H1 (cell line): ENCODE measurements around the gene KCNK4. TPM values are rescaled to one million over a fixed set of nuclear protein-coding genes. Genes with fewer than 3 reads are reported as not detected.
"Not testable (repeated sequence)": the region's sequence is repeated elsewhere in the genome, so short reads cannot be mapped to it uniquely, and the experiment has no call there.

ENCODE experiments used
- CTCF ChIA-PET: fragments of 300-600 bp; sonication (Branson Sonifier 250); formaldehyde crosslinking; loops from one replicate; lab custom pipeline; 2021; ENCODE audit not compliant: partially characterized antibody; lab: Charles Lee
- POLR2A ChIA-PET: fragments of 300-600 bp; sonication (Branson Sonifier 250); formaldehyde crosslinking; loops from one replicate; lab custom pipeline; 2021; ENCODE audit warnings: inconsistent platforms; ENCODE audit not compliant: partially characterized antibody; lab: Charles Lee
- DNase-seq, 2 experiments: peaks; one replicate each; pipeline versions ENCODE4 v3.0.0 to v3.0.0-alpha.2; 2010 to 2022; ENCODE audit warnings: low spot score in 2 of 2, low read depth in 1 of 2, mixed read lengths in 1 of 2
- FAIRE-seq: peaks from 2 replicates; lab custom pipeline; 2011; peaks lifted over from hg19 to GRCh38; lab: Jason Lieb, UNC
- H2AFZ ChIP-seq: 2 replicates; pipeline ENCODE4 v1.8.1; 2012; ENCODE audit warnings: low read length, inconsistent platforms
- H2AK5ac ChIP-seq: 2 replicates; pipeline ENCODE4 v1.6.1; 2013; ENCODE audit warnings: low read depth, low read length
- H2BK120ac ChIP-seq: replicated peaks from 2 replicates; pipeline ENCODE3; 2013; ENCODE audit warnings: low read depth, low read length, inconsistent platforms
- H2BK12ac ChIP-seq: 2 replicates; pipeline ENCODE4 v1.6.1; 2013; ENCODE audit warnings: low read depth, low read length
- H2BK15ac ChIP-seq: 2 replicates; pipeline ENCODE4 v1.6.1; 2013; ENCODE audit warnings: low read length
- H2BK20ac ChIP-seq: 2 replicates; pipeline ENCODE4 v1.6.1; 2013; ENCODE audit warnings: low read length
- H2BK5ac ChIP-seq: 2 replicates; pipeline ENCODE4 v1.6.1; 2013; ENCODE audit warnings: low read depth, low read length
- H3K14ac ChIP-seq: 2 replicates; pipeline ENCODE4 v1.6.1; 2013; ENCODE audit warnings: inconsistent platforms; ENCODE audit not compliant: insufficient read length
- H3K18ac ChIP-seq: 2 replicates; pipeline ENCODE4 v1.6.1; 2013; ENCODE audit warnings: low read length; ENCODE audit errors: extremely low read depth
- H3K23ac ChIP-seq: 2 replicates; pipeline ENCODE4 v1.6.1; 2013; ENCODE audit warnings: inconsistent platforms; ENCODE audit not compliant: insufficient read length
- H3K23me2 ChIP-seq: 2 replicates; pipeline ENCODE4 v1.6.1; 2013; ENCODE audit warnings: low read depth, low read length
- H3K27ac ChIP-seq: 2 replicates; pipeline ENCODE4 v1.6.1; 2011; ENCODE audit warnings: low read depth, low read length, inconsistent platforms
- H3K27me3 ChIP-seq, 4 experiments: replicated peaks in 1 of 4; 1 replicate in 1 of 4; 2 replicates in 3 of 4; pipeline versions ENCODE4 v1.6.1 to v1.8.1; 2011 to 2013; ENCODE audit warnings: low read length in 3 of 4, mild to moderate bottlenecking in 3 of 4, inconsistent platforms in 2 of 4, mixed read lengths in 2 of 4, moderate library complexity in 1 of 4; ENCODE audit not compliant: control insufficient read depth in 3 of 4, insufficient read depth in 3 of 4; ENCODE audit errors: extremely low read depth in 1 of 4
- H3K36me3 ChIP-seq, 4 experiments: 2 replicates each; pipeline versions ENCODE4 v1.6.1 to v1.8.1; 2011 to 2013; ENCODE audit warnings: mild to moderate bottlenecking in 4 of 4, low read length in 3 of 4, moderate library complexity in 2 of 4, control low read depth in 1 of 4, inconsistent platforms in 1 of 4; ENCODE audit not compliant: insufficient read depth in 4 of 4, control insufficient read depth in 2 of 4
- H3K4ac ChIP-seq: replicated peaks from 2 replicates; pipeline ENCODE3; 2013; ENCODE audit warnings: low read length, low read depth, mixed read lengths, inconsistent platforms; ENCODE audit not compliant: insufficient read length
- H3K4me1 ChIP-seq, 4 experiments: replicated peaks in 1 of 4; 1 replicate in 1 of 4; 2 replicates in 3 of 4; pipeline versions ENCODE4 v1.6.1 to v1.8.1; 2011 to 2013; ENCODE audit warnings: low read length in 3 of 4, inconsistent platforms in 2 of 4, mixed read lengths in 1 of 4; ENCODE audit not compliant: insufficient read depth in 4 of 4, control insufficient read depth in 3 of 4
- H3K4me2 ChIP-seq, 2 experiments: 2 replicates each; pipeline versions ENCODE4 v1.6.1 to v1.8.1; 2011 to 2013; ENCODE audit warnings: low read depth in 2 of 2, low read length in 2 of 2, control low read depth in 1 of 2, inconsistent platforms in 1 of 2, mild to moderate bottlenecking in 1 of 2; ENCODE audit not compliant: insufficient read depth in 1 of 2
- H3K4me3 ChIP-seq, 4 experiments: fragments of 200-600, 300-600 bp in 1 of 4; sonication (generic), shearing (Covaris generic), sonication (Bioruptor Twin) in 1 of 4; 2 replicates each; pipeline versions ENCODE4 v1.5.1 to v1.8.1; 2011 to 2016; ENCODE audit warnings: low read length in 4 of 4, low read depth in 3 of 4, control low read depth in 2 of 4, inconsistent platforms in 2 of 4, mild to moderate bottlenecking in 2 of 4, mixed read lengths in 1 of 4, moderate library complexity in 1 of 4; ENCODE audit not compliant: insufficient read depth in 2 of 4; ENCODE audit errors: extremely low read depth in 1 of 4
- H3K56ac ChIP-seq: replicated peaks from 2 replicates; pipeline ENCODE3; 2013; ENCODE audit warnings: low read depth, mild to moderate bottlenecking, mixed read lengths, low read length, inconsistent platforms; ENCODE audit not compliant: insufficient read length
- H3K79me1 ChIP-seq: 2 replicates; pipeline ENCODE4 v1.6.1; 2013; ENCODE audit warnings: low read depth, low read length, control low read depth
- H3K79me2 ChIP-seq, 2 experiments: 2 replicates each; pipeline versions ENCODE4 v1.6.1 to v1.8.1; 2012 to 2013; ENCODE audit warnings: low read length in 2 of 2, mild to moderate bottlenecking in 2 of 2, inconsistent platforms in 1 of 2; ENCODE audit not compliant: insufficient read depth in 2 of 2, control insufficient read depth in 1 of 2
- H3K9ac ChIP-seq, 4 experiments: replicated peaks in 1 of 4; 1 replicate in 1 of 4; 2 replicates in 3 of 4; pipeline versions ENCODE4 v1.6.1 to v1.8.1; 2011 to 2013; ENCODE audit warnings: low read depth in 3 of 4, low read length in 3 of 4, control low read depth in 2 of 4, mild to moderate bottlenecking in 2 of 4, moderate library complexity in 2 of 4, inconsistent platforms in 1 of 4; ENCODE audit errors: extremely low read depth in 1 of 4
- H3K9me3 ChIP-seq, 2 experiments: 2 replicates each; pipeline versions ENCODE4 v1.6.1 to v1.8.1; 2012 to 2013; ENCODE audit warnings: mild to moderate bottlenecking in 2 of 2, moderate library complexity in 2 of 2, control low read depth in 1 of 2, inconsistent platforms in 1 of 2, low read depth in 1 of 2, low read length in 1 of 2, mixed read lengths in 1 of 2; ENCODE audit not compliant: insufficient read depth in 2 of 2
- H4K20me1 ChIP-seq, 2 experiments: replicated peaks in 1 of 2; 2 replicates each; pipeline versions ENCODE3 to v1.8.1; 2011 to 2013; ENCODE audit warnings: inconsistent platforms in 2 of 2, low read length in 2 of 2, mild to moderate bottlenecking in 1 of 2; ENCODE audit not compliant: insufficient read depth in 2 of 2, control insufficient read depth in 1 of 2
- H4K5ac ChIP-seq: 2 replicates; pipeline ENCODE4 v1.6.1; 2013; ENCODE audit warnings: low read length, low read depth, mixed read lengths, inconsistent platforms; ENCODE audit not compliant: insufficient read length
- H4K8ac ChIP-seq: 2 replicates; pipeline ENCODE4 v1.8.0; 2013; ENCODE audit warnings: mild to moderate bottlenecking, moderate library complexity, low read length, inconsistent platforms; ENCODE audit not compliant: insufficient read depth; ENCODE audit errors: extremely low read depth
- H4K91ac ChIP-seq: replicated peaks from 2 replicates; pipeline ENCODE3; 2013; ENCODE audit warnings: low read length, mixed read lengths, inconsistent platforms; ENCODE audit not compliant: insufficient read length
- TAF1 ChIP-seq: IDR thresholded peaks from 2 replicates; pipeline ENCODE4 v1.6.1; 2011; ENCODE audit warnings: mild to moderate bottlenecking, low read depth, low read length
- YY1 ChIP-seq: IDR thresholded peaks from 2 replicates; pipeline ENCODE4 v1.6.1; 2011; ENCODE audit warnings: low read depth, mild to moderate bottlenecking, low read length
- WGBS, 2 experiments: shearing (Covaris generic) in 1 of 2; methylation state at CpG; one replicate each; pipeline versions ENCODE4 v1.1.6 to v1.1.7; 2013 to 2015; ENCODE audit warnings: low lambda C conversion rate in 2 of 2, mixed read lengths in 2 of 2, inconsistent platforms in 1 of 2, low coverage in 1 of 2, missing lambda C conversion rate in 1 of 2; ENCODE audit not compliant: insufficient replicate concordance in 2 of 2, insufficient coverage in 1 of 2, insufficient read length in 1 of 2; ENCODE audit errors: extremely low coverage in 1 of 2, missing lambda C conversion rate in 1 of 2; 5-methylcytosine and 5-hydroxymethylcytosine counted together
- polyA plus RNA-seq, 7 experiments: library from polyadenylated mRNA; depleted of rRNA in 3 of 7; stranded (reverse) in 5 of 7; unstranded in 2 of 7; fragments of >200 nt in 5 of 7; fragments of 200-250 nt in 2 of 7; gene quantifications; 1 replicate in 5 of 7; 2 replicates in 1 of 7; 4 replicates in 1 of 7; pipeline versions ENCODE4 v1.2.1 to v1.2.3, GENCODE V29; 2011 to 2013; ENCODE audit warnings: missing spikeins in 2 of 7, mixed read lengths in 2 of 7
- total RNA-seq: library from RNA; stranded (reverse); fragmentation: NEBNext Ultra II Directional; extraction: Animal tissue kit (Norgen Biotek cat#: 25700); gene quantifications from 2 replicates; pipeline ENCODE4 v1.2.1, GENCODE V29; 2021

KCNK4 gene
- total and polyA plus RNA-seq, 2 of the 8 experiments (the other 6 are each of a cell fraction or from before 2014, with no cell fraction given) = 0.19 TPM; not detected in 1

DNA sequence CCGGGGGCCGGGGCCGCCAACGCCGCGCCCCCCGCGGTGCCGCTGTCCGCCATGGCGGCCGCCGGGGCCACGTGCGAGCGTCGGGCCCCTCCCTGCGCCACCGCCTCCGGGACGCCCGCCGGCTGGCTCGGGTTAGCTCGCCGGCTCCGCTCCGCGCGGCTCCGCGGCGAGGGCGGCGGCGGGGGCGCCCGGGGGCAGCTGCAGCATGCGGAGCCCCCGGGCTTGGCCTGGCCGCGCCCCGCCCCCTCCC lies 44.6 kb upstream of the KCNK4 start:
- H2BK120ac ChIP-seq, H2BK12ac ChIP-seq, H2BK15ac ChIP-seq, DNase-seq, H2AK5ac ChIP-seq, H4K8ac ChIP-seq, H3K14ac ChIP-seq, H4K91ac ChIP-seq: not testable (repeated sequence)
- Histone ChIP-seq H3K79me2 (peaks cover 6 to 21% of the 10 kb centered on the region in 2 experiments; a peak in 3 of 4 replicates), H3K9ac (peak overlapping the region in 2 of 4 experiments; percentile 66 to 71; a peak in 2 of 7 replicates), H4K20me1 (peaks cover 0 to 13% of the 10 kb centered on the region in 2 experiments)
- TF ChIP-seq TAF1 (0 out of 2 replicates have a peak, but pooled peaks have one; percentile 34), YY1 (peak; percentile 36; the same call in 1 of the 2 replicates)
- TF ChIP-seq, all 59 proteins: peak for 2; not testable (repeated sequence) for 57
- Histone ChIP-seq H3K4me3 (peak overlapping the region; percentile 56 to 99 (median 90); a peak in 5 of 8 replicates), H3K36me3 (peaks cover 0 to 17% (median 4%) of the 10 kb centered on the region in 4 experiments; a peak in 4 of 8 replicates), H3K4me1 (peaks cover 0 to 48% (median 35%) of the 10 kb centered on the region in 4 experiments; a peak in 6 of 7 replicates), H3K4me2 (peak overlapping the region in 1 of 2 experiments; percentile 73; a peak in 1 of 4 replicates), H3K23me2 (peaks cover 18% of the 10 kb centered on the region)
- H3K23ac ChIP-seq, H3K79me1 ChIP-seq, H4K5ac ChIP-seq, FAIRE-seq, H2AFZ ChIP-seq, H2BK20ac ChIP-seq, H3K56ac ChIP-seq, H3K27ac ChIP-seq, H2BK5ac ChIP-seq, H3K4ac ChIP-seq, H3K27me3 ChIP-seq, H3K18ac ChIP-seq, H3K9me3 ChIP-seq: not testable (repeated sequence)
- no CpG with 5 or more reads among the region's 43 CpGs for WGBS, 2 experiments
- ChIA-PET CTCF (interaction anchor here (1.3 to 10.0 kb wide), 7 partner anchors 9 to 94 kb away, joined by 4 to 102 read pairs (median 6); partner anchors contain the start of genes CATSPERZ and ESRRA), POLR2A (interaction anchor here (0.6 to 13.1 kb wide), 14 partner anchors 9 to 366 kb away, joined by 3 to 352 read pairs (median 21); partner anchors contain the start of genes BAD, DNAJC4, FERMT3 and GPR137)
